GM23338 (cell line): ENCODE measurements around the gene WDR74. TPM values are rescaled to one million over a fixed set of nuclear protein-coding genes. Genes with fewer than 3 reads are reported as not detected.
A peak's percentile ranks its signal among the peaks of the same experiment; 100 is the strongest.

ENCODE experiments used
- ATAC-seq: fragments of 200-7000 bp; cut with Tn5 transposase; 3 replicates; pipeline ENCODE4 v1.9.1; 2020
- DNase-seq: peaks from one replicate; pipeline ENCODE4 v3.0.0-alpha.2; 2015; ENCODE audit warnings: low spot score
- H2AFZ ChIP-seq: fragments of 200-600 bp; sonication (generic); 2 replicates; pipeline ENCODE4 v1.8.0; 2016; ENCODE audit warnings: antibody characterized with exemption, mild to moderate bottlenecking, moderate library complexity
- H3F3A ChIP-seq: fragments of 200-600 bp; sonication (generic); replicated peaks from 2 replicates; pipeline ENCODE4 v1.8.0; 2017; ENCODE audit warnings: antibody characterized with exemption, mixed run types, low read depth
- H3K27ac ChIP-seq: fragments of 200-600 bp; sonication (generic); 2 replicates; pipeline ENCODE4 v1.6.1; 2016; ENCODE audit warnings: low read depth
- H3K27me3 ChIP-seq: fragments of 200-600 bp; sonication (generic); 2 replicates; pipeline ENCODE4 v1.8.0; 2016; ENCODE audit warnings: mild to moderate bottlenecking, mixed run types, moderate library complexity; ENCODE audit not compliant: insufficient read depth
- H3K36me3 ChIP-seq: fragments of 200-600 bp; sonication (generic); 2 replicates; pipeline ENCODE4 v1.8.0; 2016; ENCODE audit warnings: mild to moderate bottlenecking; ENCODE audit not compliant: insufficient read depth
- H3K4me1 ChIP-seq: fragments of 200-600 bp; sonication (generic); 2 replicates; pipeline ENCODE4 v1.8.0; 2016; ENCODE audit warnings: mild to moderate bottlenecking, moderate library complexity; ENCODE audit not compliant: insufficient read depth
- H3K4me2 ChIP-seq: fragments of 200-600 bp; sonication (generic); 2 replicates; pipeline ENCODE4 v1.7.1; 2017; ENCODE audit warnings: mixed run types
- H3K4me3 ChIP-seq: fragments of 200-600 bp; sonication (generic); 2 replicates; pipeline ENCODE4 v1.6.1; 2016; ENCODE audit warnings: mixed run types
- H3K79me2 ChIP-seq: fragments of 200-600 bp; sonication (generic); replicated peaks from 2 replicates; pipeline ENCODE4 v1.8.0; 2017; ENCODE audit warnings: mild to moderate bottlenecking; ENCODE audit not compliant: insufficient read depth
- H3K9me2 ChIP-seq: fragments of 200-600 bp; sonication (generic); 2 replicates; pipeline ENCODE4 v1.8.0; 2017; ENCODE audit not compliant: insufficient read depth
- H4K20me1 ChIP-seq: fragments of 200-600 bp; sonication (generic); replicated peaks from 2 replicates; pipeline ENCODE4 v1.8.0; 2017; ENCODE audit warnings: mild to moderate bottlenecking; ENCODE audit not compliant: insufficient read depth
- H3K27ac Mint-ChIP-seq: 2 replicates; pipeline ENCODE4 v1.8.0; 2020; ENCODE audit warnings: inconsistent platforms, mild to moderate bottlenecking, moderate library complexity, mixed read lengths
- H3K27me3 Mint-ChIP-seq: 3 replicates; pipeline ENCODE4 v1.8.0; 2022; ENCODE audit warnings: low read depth, mild to moderate bottlenecking, moderate library complexity, mixed read lengths, inconsistent platforms; ENCODE audit not compliant: insufficient read depth, poor library complexity
- H3K36me3 Mint-ChIP-seq: 3 replicates; pipeline ENCODE4 v1.8.0; 2021; ENCODE audit warnings: low read depth, mild to moderate bottlenecking, inconsistent platforms, moderate library complexity, mixed read lengths
- H3K4me1 Mint-ChIP-seq: 3 replicates; pipeline ENCODE4 v1.8.0; 2020; ENCODE audit warnings: mild to moderate bottlenecking, inconsistent platforms, mixed read lengths
- H3K4me3 Mint-ChIP-seq: 3 replicates; pipeline ENCODE4 v1.8.0; 2021; ENCODE audit warnings: moderate library complexity, mild to moderate bottlenecking, inconsistent platforms, mixed read lengths
- H3K9me3 Mint-ChIP-seq: 3 replicates; pipeline ENCODE4 v1.8.0; 2020; ENCODE audit warnings: moderate library complexity, mild to moderate bottlenecking, inconsistent platforms, mixed read lengths
- CREB1 ChIP-seq: fragments of 250-450 bp; sonication (Bioruptor Pico); IDR thresholded peaks from 2 replicates; pipeline ENCODE4 v1.5.0; 2020; ENCODE audit warnings: low read depth, mild to moderate bottlenecking, moderate library complexity
- CTCF ChIP-seq, 2 experiments: fragments of 200-600 bp in 1 of 2; sonication (generic) in 1 of 2; conservative IDR thresholded peaks; 2 replicates each; pipeline versions ENCODE4 v1.5.1 to v1.6.1; 2016 to 2017; ENCODE audit warnings: antibody characterized with exemption in 2 of 2, low read depth in 2 of 2, mild to moderate bottlenecking in 2 of 2, moderate library complexity in 1 of 2
- EZH2 ChIP-seq: fragments of 200-600 bp; sonication (generic); IDR thresholded peaks from one replicate; pipeline ENCODE4 v1.8.0; 2017; ENCODE audit warnings: antibody characterized with exemption, mild to moderate bottlenecking, low read depth; ENCODE audit not compliant: unreplicated experiment
- EZH2phosphoT487 ChIP-seq: fragments of 200-600 bp; sonication (generic); IDR thresholded peaks from one replicate; pipeline ENCODE4 v1.8.1; 2018; ENCODE audit warnings: antibody characterized with exemption; ENCODE audit not compliant: unreplicated experiment
- JUNB ChIP-seq: IDR thresholded peaks from one replicate; pipeline ENCODE4 v1.6.1; 2016; ENCODE audit warnings: antibody characterized with exemption; ENCODE audit not compliant: unreplicated experiment
- NANOG ChIP-seq: IDR thresholded peaks from 2 replicates; pipeline ENCODE4 v1.6.1; 2016; ENCODE audit warnings: antibody characterized with exemption, borderline replicate concordance
- POLR2AphosphoS5 ChIP-seq: IDR thresholded peaks from 2 replicates; pipeline ENCODE4 v1.6.1; 2016; ENCODE audit warnings: antibody characterized with exemption, low read depth
- REST ChIP-seq: IDR thresholded peaks from one replicate; pipeline ENCODE4 v1.6.1; 2018; ENCODE audit warnings: antibody characterized with exemption; ENCODE audit not compliant: unreplicated experiment
- STAT1 ChIP-seq: IDR thresholded peaks from one replicate; pipeline ENCODE4 v1.6.1; 2016; ENCODE audit warnings: antibody characterized with exemption; ENCODE audit not compliant: unreplicated experiment
- ZNF114 ChIP-seq: fragments of 250-450 bp; sonication (Bioruptor Pico); IDR thresholded peaks from 2 replicates; pipeline ENCODE4 v1.5.0; 2020; ENCODE audit warnings: mild to moderate bottlenecking, moderate library complexity
- ZNF331 ChIP-seq: fragments of 250-450 bp; sonication (Bioruptor Pico); IDR thresholded peaks from 2 replicates; pipeline ENCODE4 v1.5.0; 2020; ENCODE audit warnings: low read depth, mild to moderate bottlenecking, moderate library complexity
- polyA plus RNA-seq: library from polyadenylated mRNA; unstranded; fragments of >200 nt; fragmentation: Nextera tagmentation; extraction: Ambion mirVana; gene quantifications from 2 replicates; pipeline ENCODE4 v1.2.1, GENCODE V29; 2016
- total RNA-seq: library from RNA; depleted of rRNA; stranded (reverse); fragments of >200 nt; shearing (Covaris generic); gene quantifications from 2 replicates; pipeline ENCODE4 v1.2.3, GENCODE V29; 2014
- TF ChIP-seq, protein P1 (sequence below): fragments of 250-450 bp; sonication (Bioruptor Pico); IDR thresholded peaks from 2 replicates; pipeline ENCODE4 v1.5.0; 2020; ENCODE audit warnings: mild to moderate bottlenecking, moderate library complexity
- TF ChIP-seq, protein P2 (sequence below): IDR thresholded peaks from 2 replicates; pipeline ENCODE4 v1.6.1; 2016; ENCODE audit warnings: antibody characterized with exemption

Gene WDR74
- total and polyA plus RNA-seq, 2 experiments from 2014 or later, result 94.4 to 136 TPM

- Mint-ChIP-seq H3K27ac (no peak overlapping the region), H3K27me3 (peaks cover 10% of the 10 kb centered on the region), H3K4me3 (no peak overlapping the region; the same call in 2 of the 3 replicates), H3K9me3 (no peaks in the 10 kb centered on the region; the same call in 2 of the 3 replicates), H3K36me3 (peaks cover 81% of the 10 kb centered on the region), H3K4me1 (peaks cover 46% of the 10 kb centered on the region)
- ATAC-seq (no peak), DNase-seq (no peak)
- peaks cover 38% of the 10 kb centered on the region for H3F3A ChIP-seq
- H4K20me1 ChIP-seq, result peaks cover 65% of the 10 kb centered on the region
- peaks cover 34% of the 10 kb centered on the region for H3K4me1 ChIP-seq
- no peak for TF ChIP-seq JUNB
- TF ChIP-seq, protein P1, sequence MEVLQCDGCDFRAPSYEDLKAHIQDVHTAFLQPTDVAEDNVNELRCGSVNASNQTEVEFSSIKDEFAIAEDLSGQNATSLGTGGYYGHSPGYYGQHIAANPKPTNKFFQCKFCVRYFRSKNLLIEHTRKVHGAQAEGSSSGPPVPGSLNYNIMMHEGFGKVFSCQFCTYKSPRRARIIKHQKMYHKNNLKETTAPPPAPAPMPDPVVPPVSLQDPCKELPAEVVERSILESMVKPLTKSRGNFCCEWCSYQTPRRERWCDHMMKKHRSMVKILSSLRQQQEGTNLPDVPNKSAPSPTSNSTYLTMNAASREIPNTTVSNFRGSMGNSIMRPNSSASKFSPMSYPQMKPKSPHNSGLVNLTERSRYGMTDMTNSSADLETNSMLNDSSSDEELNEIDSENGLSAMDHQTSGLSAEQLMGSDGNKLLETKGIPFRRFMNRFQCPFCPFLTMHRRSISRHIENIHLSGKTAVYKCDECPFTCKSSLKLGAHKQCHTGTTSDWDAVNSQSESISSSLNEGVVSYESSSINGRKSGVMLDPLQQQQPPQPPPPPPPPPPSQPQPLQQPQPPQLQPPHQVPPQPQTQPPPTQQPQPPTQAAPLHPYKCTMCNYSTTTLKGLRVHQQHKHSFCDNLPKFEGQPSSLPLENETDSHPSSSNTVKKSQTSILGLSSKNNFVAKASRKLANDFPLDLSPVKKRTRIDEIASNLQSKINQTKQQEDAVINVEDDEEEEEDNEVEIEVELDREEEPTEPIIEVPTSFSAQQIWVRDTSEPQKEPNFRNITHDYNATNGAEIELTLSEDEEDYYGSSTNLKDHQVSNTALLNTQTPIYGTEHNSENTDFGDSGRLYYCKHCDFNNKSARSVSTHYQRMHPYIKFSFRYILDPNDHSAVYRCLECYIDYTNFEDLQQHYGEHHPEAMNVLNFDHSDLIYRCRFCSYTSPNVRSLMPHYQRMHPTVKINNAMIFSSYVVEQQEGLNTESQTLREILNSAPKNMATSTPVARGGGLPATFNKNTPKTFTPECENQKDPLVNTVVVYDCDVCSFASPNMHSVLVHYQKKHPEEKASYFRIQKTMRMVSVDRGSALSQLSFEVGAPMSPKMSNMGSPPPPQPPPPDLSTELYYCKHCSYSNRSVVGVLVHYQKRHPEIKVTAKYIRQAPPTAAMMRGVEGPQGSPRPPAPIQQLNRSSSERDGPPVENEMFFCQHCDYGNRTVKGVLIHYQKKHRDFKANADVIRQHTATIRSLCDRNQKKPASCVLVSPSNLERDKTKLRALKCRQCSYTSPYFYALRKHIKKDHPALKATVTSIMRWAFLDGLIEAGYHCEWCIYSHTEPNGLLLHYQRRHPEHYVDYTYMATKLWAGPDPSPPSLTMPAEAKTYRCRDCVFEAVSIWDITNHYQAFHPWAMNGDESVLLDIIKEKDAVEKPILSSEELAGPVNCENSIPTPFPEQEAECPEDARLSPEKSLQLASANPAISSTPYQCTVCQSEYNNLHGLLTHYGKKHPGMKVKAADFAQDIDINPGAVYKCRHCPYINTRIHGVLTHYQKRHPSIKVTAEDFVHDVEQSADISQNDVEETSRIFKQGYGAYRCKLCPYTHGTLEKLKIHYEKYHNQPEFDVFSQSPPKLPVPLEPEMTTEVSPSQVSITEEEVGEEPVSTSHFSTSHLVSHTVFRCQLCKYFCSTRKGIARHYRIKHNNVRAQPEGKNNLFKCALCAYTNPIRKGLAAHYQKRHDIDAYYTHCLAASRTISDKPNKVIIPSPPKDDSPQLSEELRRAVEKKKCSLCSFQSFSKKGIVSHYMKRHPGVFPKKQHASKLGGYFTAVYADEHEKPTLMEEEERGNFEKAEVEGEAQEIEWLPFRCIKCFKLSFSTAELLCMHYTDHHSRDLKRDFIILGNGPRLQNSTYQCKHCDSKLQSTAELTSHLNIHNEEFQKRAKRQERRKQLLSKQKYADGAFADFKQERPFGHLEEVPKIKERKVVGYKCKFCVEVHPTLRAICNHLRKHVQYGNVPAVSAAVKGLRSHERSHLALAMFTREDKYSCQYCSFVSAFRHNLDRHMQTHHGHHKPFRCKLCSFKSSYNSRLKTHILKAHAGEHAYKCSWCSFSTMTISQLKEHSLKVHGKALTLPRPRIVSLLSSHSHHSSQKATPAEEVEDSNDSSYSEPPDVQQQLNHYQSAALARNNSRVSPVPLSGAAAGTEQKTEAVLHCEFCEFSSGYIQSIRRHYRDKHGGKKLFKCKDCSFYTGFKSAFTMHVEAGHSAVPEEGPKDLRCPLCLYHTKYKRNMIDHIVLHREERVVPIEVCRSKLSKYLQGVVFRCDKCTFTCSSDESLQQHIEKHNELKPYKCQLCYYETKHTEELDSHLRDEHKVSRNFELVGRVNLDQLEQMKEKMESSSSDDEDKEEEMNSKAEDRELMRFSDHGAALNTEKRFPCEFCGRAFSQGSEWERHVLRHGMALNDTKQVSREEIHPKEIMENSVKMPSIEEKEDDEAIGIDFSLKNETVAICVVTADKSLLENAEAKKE, result no peak
- TF ChIP-seq, protein P2, sequence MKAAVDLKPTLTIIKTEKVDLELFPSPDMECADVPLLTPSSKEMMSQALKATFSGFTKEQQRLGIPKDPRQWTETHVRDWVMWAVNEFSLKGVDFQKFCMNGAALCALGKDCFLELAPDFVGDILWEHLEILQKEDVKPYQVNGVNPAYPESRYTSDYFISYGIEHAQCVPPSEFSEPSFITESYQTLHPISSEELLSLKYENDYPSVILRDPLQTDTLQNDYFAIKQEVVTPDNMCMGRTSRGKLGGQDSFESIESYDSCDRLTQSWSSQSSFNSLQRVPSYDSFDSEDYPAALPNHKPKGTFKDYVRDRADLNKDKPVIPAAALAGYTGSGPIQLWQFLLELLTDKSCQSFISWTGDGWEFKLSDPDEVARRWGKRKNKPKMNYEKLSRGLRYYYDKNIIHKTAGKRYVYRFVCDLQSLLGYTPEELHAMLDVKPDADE, result no peak
- TF ChIP-seq EZH2phosphoT487, result no peak
- TF ChIP-seq STAT1, result no peak
- TF ChIP-seq ZNF114, result no peak
- TF ChIP-seq REST, result no peak
- no peak for TF ChIP-seq CREB1 (CRISPR knock-in tag)
- TF ChIP-seq NANOG, result no peak
- no peak for TF ChIP-seq CTCF (conservative IDR thresholded peaks at IDR 0.05; ENCODE audit: low read depth in 2 of 2)
- no peak for TF ChIP-seq EZH2
- no peak for TF ChIP-seq POLR2AphosphoS5
- TF ChIP-seq ZNF331, result no peak
- peaks cover 34% of the 10 kb centered on the region for H3K36me3 ChIP-seq
- H3K79me2 ChIP-seq, result peaks cover 100% of the 10 kb centered on the region
- no peak overlapping the region for H3K4me2 ChIP-seq
- no peaks in the 10 kb centered on the region for H3K9me2 ChIP-seq
- no peaks in the 10 kb centered on the region for H3K27me3 ChIP-seq
- no peak overlapping the region for H3K4me3 ChIP-seq
- H3K27ac ChIP-seq, result 0 out of 2 replicates have a peak overlapping the region, but pooled peaks have one; percentile 55
- H2AFZ ChIP-seq, result no peak overlapping the region
Measured at GRCh38 chr11:62863687-62864335, 24.4 kb upstream of the WDR74 start.
